ENCODE data around the gene MPZL3. TPM values are rescaled to one million over a fixed set of nuclear protein-coding genes. Genes with fewer than 3 reads are reported as not detected.

Gene MPZL3
- total RNA-seq, 1 experiment from 2014 or later: 8.7 TPM

DNA sequence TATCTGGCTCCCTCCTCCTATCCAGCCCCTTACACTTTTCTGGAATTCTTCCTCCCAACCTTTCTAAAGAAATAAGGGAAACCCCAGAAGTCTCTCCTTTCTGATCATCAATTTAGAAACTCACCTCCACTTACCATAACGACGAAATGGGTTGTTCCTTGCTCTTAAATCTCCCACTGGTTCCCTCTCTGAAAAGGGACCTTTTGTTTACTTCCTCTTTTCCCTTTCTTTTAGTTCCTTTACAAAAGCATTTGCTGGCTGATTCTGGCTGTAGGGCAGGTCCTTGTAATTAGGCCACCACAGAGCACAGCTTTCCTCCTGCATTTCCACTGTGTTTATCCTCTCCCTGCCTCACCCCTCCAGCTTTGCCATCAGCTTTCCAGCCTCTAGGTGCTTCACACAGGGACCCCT is 39.4 kb downstream of the MPZL3 start (continued):
- TF ChIP-seq, protein P1, sequence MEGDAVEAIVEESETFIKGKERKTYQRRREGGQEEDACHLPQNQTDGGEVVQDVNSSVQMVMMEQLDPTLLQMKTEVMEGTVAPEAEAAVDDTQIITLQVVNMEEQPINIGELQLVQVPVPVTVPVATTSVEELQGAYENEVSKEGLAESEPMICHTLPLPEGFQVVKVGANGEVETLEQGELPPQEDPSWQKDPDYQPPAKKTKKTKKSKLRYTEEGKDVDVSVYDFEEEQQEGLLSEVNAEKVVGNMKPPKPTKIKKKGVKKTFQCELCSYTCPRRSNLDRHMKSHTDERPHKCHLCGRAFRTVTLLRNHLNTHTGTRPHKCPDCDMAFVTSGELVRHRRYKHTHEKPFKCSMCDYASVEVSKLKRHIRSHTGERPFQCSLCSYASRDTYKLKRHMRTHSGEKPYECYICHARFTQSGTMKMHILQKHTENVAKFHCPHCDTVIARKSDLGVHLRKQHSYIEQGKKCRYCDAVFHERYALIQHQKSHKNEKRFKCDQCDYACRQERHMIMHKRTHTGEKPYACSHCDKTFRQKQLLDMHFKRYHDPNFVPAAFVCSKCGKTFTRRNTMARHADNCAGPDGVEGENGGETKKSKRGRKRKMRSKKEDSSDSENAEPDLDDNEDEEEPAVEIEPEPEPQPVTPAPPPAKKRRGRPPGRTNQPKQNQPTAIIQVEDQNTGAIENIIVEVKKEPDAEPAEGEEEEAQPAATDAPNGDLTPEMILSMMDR (IDR thresholded peaks at IDR 0.05 in 2 of 3, conservative IDR thresholded peaks at IDR 0.05 in 1 of 3; ENCODE audit: borderline replicate concordance in 1 of 3, insufficient read depth in 1 of 3, low read depth in 2 of 3, low read length in 2 of 3): no peak
- no peak for TF ChIP-seq EZH2 (IDR thresholded peaks at IDR 0.05)
- no peak for TF ChIP-seq ELF1 (IDR thresholded peaks at IDR 0.05; ENCODE audit: borderline replicate concordance, low read depth)
- no peak for TF ChIP-seq CEBPB (IDR thresholded peaks at IDR 0.05; ENCODE audit: low read depth)
- no peak for TF ChIP-seq EGR1 (IDR thresholded peaks at IDR 0.05; ENCODE audit: low read depth)
- no peak for TF ChIP-seq EZH2phosphoT487 (IDR thresholded peaks at IDR 0.05; ENCODE audit: borderline replicate concordance)
- no peak for TF ChIP-seq SRF (IDR thresholded peaks at IDR 0.05; ENCODE audit: low read depth)
- TF ChIP-seq, protein P2, sequence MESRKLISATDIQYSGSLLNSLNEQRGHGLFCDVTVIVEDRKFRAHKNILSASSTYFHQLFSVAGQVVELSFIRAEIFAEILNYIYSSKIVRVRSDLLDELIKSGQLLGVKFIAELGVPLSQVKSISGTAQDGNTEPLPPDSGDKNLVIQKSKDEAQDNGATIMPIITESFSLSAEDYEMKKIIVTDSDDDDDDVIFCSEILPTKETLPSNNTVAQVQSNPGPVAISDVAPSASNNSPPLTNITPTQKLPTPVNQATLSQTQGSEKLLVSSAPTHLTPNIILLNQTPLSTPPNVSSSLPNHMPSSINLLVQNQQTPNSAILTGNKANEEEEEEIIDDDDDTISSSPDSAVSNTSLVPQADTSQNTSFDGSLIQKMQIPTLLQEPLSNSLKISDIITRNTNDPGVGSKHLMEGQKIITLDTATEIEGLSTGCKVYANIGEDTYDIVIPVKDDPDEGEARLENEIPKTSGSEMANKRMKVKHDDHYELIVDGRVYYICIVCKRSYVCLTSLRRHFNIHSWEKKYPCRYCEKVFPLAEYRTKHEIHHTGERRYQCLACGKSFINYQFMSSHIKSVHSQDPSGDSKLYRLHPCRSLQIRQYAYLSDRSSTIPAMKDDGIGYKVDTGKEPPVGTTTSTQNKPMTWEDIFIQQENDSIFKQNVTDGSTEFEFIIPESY (IDR thresholded peaks at IDR 0.05; ENCODE audit: extremely low read depth, insufficient replicate concordance, low read length): no peak

DNA sequence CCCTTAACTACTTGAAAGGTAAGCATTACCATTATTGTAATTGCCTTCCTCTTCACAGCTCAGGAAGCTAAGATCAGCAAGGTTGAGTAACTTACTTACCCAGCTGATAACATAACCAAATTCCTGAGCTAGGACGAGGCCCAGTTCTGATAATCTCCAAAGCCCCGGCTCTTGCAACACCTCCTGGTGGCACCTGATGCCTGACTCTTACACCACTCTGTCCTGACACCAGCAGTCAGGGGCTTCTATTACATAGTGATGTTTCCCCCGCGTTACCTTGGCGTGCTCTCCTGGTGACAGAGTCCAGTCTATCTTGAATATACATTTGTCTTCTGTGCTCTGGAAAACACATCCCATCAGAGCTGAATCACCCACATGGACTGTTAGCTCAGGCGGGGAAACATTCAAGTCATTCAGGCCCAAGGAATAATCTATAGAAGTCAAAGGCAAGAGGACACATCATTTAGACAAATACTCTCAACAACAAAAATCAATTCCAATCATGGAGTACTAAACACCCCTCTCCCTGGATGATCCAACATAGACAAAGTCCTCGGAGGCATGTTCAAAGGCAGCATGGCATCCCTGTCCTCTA is 39.9 kb downstream of the MPZL3 start:
- ChIA-PET POLR2A (no interaction called here), RAD21 (ENCODE audit: low non-redundant PET in 1 of 2, low total read pairs in 2 of 2, uncharacterized antibody in 2 of 2, unreplicated experiment in 2 of 2) (no interaction called here), CTCF (interaction anchor here (2.5 kb wide), 1 partner anchor 14 kb away, joined by 10 read pairs; no protein-coding TSS in a partner anchor)
- Histone ChIP-seq H3K4me3 (replicated peaks in 1 of 2; ENCODE audit: low read depth in 1 of 2, low read length in 2 of 2) (no peak overlapping the region), H3K36me3 (ENCODE audit: control insufficient read depth in 1 of 2, insufficient read depth in 2 of 2, low read length in 2 of 2) (no peaks in the 10 kb centered on the region), H3K79me2 (ENCODE audit: insufficient read depth, low read length) (no peaks in the 10 kb centered on the region), H3K9me2 (ENCODE audit: insufficient read depth) (no peaks in the 10 kb centered on the region), H3K9me3 (ENCODE audit: control insufficient read depth in 1 of 2, insufficient read depth in 1 of 2, low read depth in 1 of 2, low read length in 2 of 2) (no peaks in the 10 kb centered on the region), H3K27ac (ENCODE audit: low read depth, low read length) (no peak overlapping the region), H3K9ac (ENCODE audit: low read length) (no peak overlapping the region), H3K4me1 (ENCODE audit: control insufficient read depth in 1 of 2, insufficient read depth in 2 of 2, low read length in 2 of 2) (no peaks in the 10 kb centered on the region), H2AFZ (ENCODE audit: low read depth, low read length, poor library complexity, severe bottlenecking) (no peak overlapping the region), H3K4me2 (ENCODE audit: low read length) (no peak overlapping the region), H4K20me1 (ENCODE audit: insufficient read depth) (no peaks in the 10 kb centered on the region), H3K27me3 (ENCODE audit: insufficient read depth, low read length) (peaks cover 16% of the 10 kb centered on the region; the same call in 1 of the 2 replicates)
- DNase-seq (ENCODE audit: low read depth, low spot score): no peak
- intact Hi-C loops (cut with micrococcal nuclease): no loop called here
- TF ChIP-seq ELF1 (IDR thresholded peaks at IDR 0.05; ENCODE audit: borderline replicate concordance, low read depth) (no peak), CBX3 (IDR thresholded peaks at IDR 0.05; ENCODE audit: low read depth) (no peak)
- no peak for ATAC-seq
- BruUV-seq (replicated peaks): no TSS peak
